IMR-90 (cell line): ENCODE results near the gene GTF2H4. TPM values are rescaled to one million over a fixed set of nuclear protein-coding genes. Genes with fewer than 3 reads are reported as not detected.
"Not testable (repeated sequence)": the region's sequence is repeated elsewhere in the genome, so short reads cannot be mapped to it uniquely, and the experiment has no call there.

ENCODE experiments used
- ATAC-seq: fragments of 200-7000 bp; cut with Tn5 transposase; 2 replicates; pipeline ENCODE4 v1.9.1; 2020; ENCODE audit warnings: low read depth, mild to moderate bottlenecking, moderate library complexity
- BruUV-seq: library from RNA; stranded (reverse); fragments of 400-500 nt; replicated peaks from 2 replicates; lab custom pipeline; 2021; lab: Mats Ljungman, UMichigan
- CTCF ChIA-PET: fragments of 300-600 bp; formaldehyde crosslinking; extraction: SDS; loops from one replicate; lab custom pipeline; 2021; ENCODE audit warnings: antibody characterized with exemption; lab: Yijun Ruan, JAX
- POLR2A ChIA-PET: fragments of 300-600 bp; sonication (Branson Sonifier 250); formaldehyde crosslinking; loops from one replicate; lab custom pipeline; 2022; ENCODE audit warnings: antibody characterized with exemption; ENCODE audit not compliant: unreplicated experiment; lab: Charles Lee
- DNase-seq: peaks from one replicate; pipeline ENCODE4 v3.0.0; 2013
- H2AFZ ChIP-seq: replicated peaks from 2 replicates; pipeline ENCODE3; 2013; ENCODE audit warnings: low read length, mild to moderate bottlenecking; ENCODE audit not compliant: poor library complexity
- H2AK5ac ChIP-seq: 2 replicates; pipeline ENCODE4 v1.6.1; 2013; ENCODE audit warnings: low read depth, low read length, inconsistent platforms
- H2AK9ac ChIP-seq: replicated peaks from 2 replicates; pipeline ENCODE3; 2013; ENCODE audit warnings: mild to moderate bottlenecking, low read depth, low read length, moderate library complexity; ENCODE audit not compliant: poor library complexity
- H2BK120ac ChIP-seq: 2 replicates; pipeline ENCODE4 v1.6.1; 2013; ENCODE audit warnings: low read depth, low read length, inconsistent platforms
- H2BK15ac ChIP-seq: 3 replicates; pipeline ENCODE4 v1.6.1; 2013; ENCODE audit warnings: low read depth, low read length, inconsistent platforms
- H2BK20ac ChIP-seq: 2 replicates; pipeline ENCODE4 v1.6.1; 2013; ENCODE audit warnings: low read depth, mild to moderate bottlenecking, inconsistent platforms, low read length, moderate library complexity
- H2BK5ac ChIP-seq: 2 replicates; pipeline ENCODE4 v1.6.1; 2013; ENCODE audit warnings: mild to moderate bottlenecking, low read depth, low read length, inconsistent platforms; ENCODE audit not compliant: poor library complexity, severe bottlenecking
- H3K14ac ChIP-seq: replicated peaks from 2 replicates; pipeline ENCODE4 v1.6.1; 2013; ENCODE audit warnings: low read depth, low read length, inconsistent platforms
- H3K18ac ChIP-seq: 2 replicates; pipeline ENCODE4 v1.6.1; 2013; ENCODE audit warnings: low read depth, low read length, control low read depth
- H3K23ac ChIP-seq: 2 replicates; pipeline ENCODE4 v1.6.1; 2013; ENCODE audit warnings: low read depth, low read length, inconsistent platforms
- H3K27ac ChIP-seq: 2 replicates; pipeline ENCODE4 v1.5.1; 2013; ENCODE audit warnings: mild to moderate bottlenecking, control low read depth, low read length; ENCODE audit not compliant: insufficient read depth
- H3K27me3 ChIP-seq: 2 replicates; pipeline ENCODE4 v1.6.1; 2013; ENCODE audit warnings: low read length; ENCODE audit not compliant: control insufficient read depth, insufficient read depth
- H3K36me3 ChIP-seq: 2 replicates; pipeline ENCODE4 v1.6.1; 2013; ENCODE audit warnings: low read length, mixed read lengths; ENCODE audit not compliant: control insufficient read depth, insufficient read depth
- H3K4ac ChIP-seq: 2 replicates; pipeline ENCODE4 v1.6.1; 2013; ENCODE audit warnings: low read depth, low read length, inconsistent platforms
- H3K4me1 ChIP-seq: 2 replicates; pipeline ENCODE4 v1.6.1; 2013; ENCODE audit warnings: low read length, mixed read lengths; ENCODE audit not compliant: control insufficient read depth, insufficient read depth
- H3K4me2 ChIP-seq: 2 replicates; pipeline ENCODE4 v1.6.1; 2013; ENCODE audit warnings: low read depth, mild to moderate bottlenecking, control low read depth, low read length, moderate library complexity
- H3K4me3 ChIP-seq: 2 replicates; pipeline ENCODE4 v1.5.1; 2013; ENCODE audit warnings: low read depth, mild to moderate bottlenecking, control low read depth, low read length, moderate library complexity; ENCODE audit not compliant: insufficient read depth
- H3K56ac ChIP-seq: 2 replicates; pipeline ENCODE4 v1.6.1; 2013; ENCODE audit warnings: low read length, inconsistent platforms; ENCODE audit not compliant: insufficient read depth; ENCODE audit errors: extremely low read depth
- H3K79me1 ChIP-seq, 2 experiments: 2 replicates each; pipeline ENCODE4 v1.6.1; 2013; ENCODE audit warnings: low read length in 2 of 2, inconsistent platforms in 1 of 2, low read depth in 1 of 2
- H3K9ac ChIP-seq: 2 replicates; pipeline ENCODE4 v1.6.1; 2013; ENCODE audit warnings: low read depth, low read length, control low read depth
- H3K9me1 ChIP-seq: 2 replicates; pipeline ENCODE4 v1.6.1; 2013; ENCODE audit warnings: low read length, inconsistent platforms; ENCODE audit not compliant: insufficient read depth
- H3K9me3 ChIP-seq: 2 replicates; pipeline ENCODE4 v1.6.1; 2013; ENCODE audit warnings: low read length; ENCODE audit not compliant: control insufficient read depth, insufficient read depth
- H4K20me1 ChIP-seq: 2 replicates; pipeline ENCODE4 v1.6.1; 2013; ENCODE audit warnings: low read length, inconsistent platforms; ENCODE audit not compliant: insufficient read depth
- H4K5ac ChIP-seq: 2 replicates; pipeline ENCODE4 v1.6.1; 2013; ENCODE audit warnings: mild to moderate bottlenecking, low read depth, low read length, control low read depth
- H4K8ac ChIP-seq, 2 experiments: 2 replicates each; pipeline ENCODE4 v1.6.1; 2013; ENCODE audit warnings: low read depth in 2 of 2, low read length in 2 of 2, control low read depth in 1 of 2, inconsistent platforms in 1 of 2
- H4K91ac ChIP-seq: 2 replicates; pipeline ENCODE4 v1.6.1; 2013; ENCODE audit warnings: low read depth, low read length, inconsistent platforms; ENCODE audit not compliant: insufficient read depth
- WGBS, 2 experiments: methylation state at CpG; one replicate each; pipeline versions ENCODE4 v1.1.5 to v1.1.7; 2013; ENCODE audit warnings: missing lambda C conversion rate in 2 of 2; ENCODE audit not compliant: insufficient read length in 1 of 2; ENCODE audit errors: extremely low coverage in 2 of 2; 5-methylcytosine and 5-hydroxymethylcytosine counted together
- dilution Hi-C: fragments of 300-500 bp; cut with HindIII; formaldehyde crosslinking; loops from one replicate; pipeline ENCODE4 v1.14.3; 2018; ENCODE audit warnings: low sequenced_read_pairs; ENCODE audit not compliant: unreplicated experiment
- in situ Hi-C: fragments of 300-500 bp; cut with MboI; formaldehyde crosslinking; loops from 3 replicates; pipeline ENCODE4 v1.14.3; 2019; ENCODE audit warnings: low sequenced_read_pairs, inconsistent platforms, mixed read lengths
- intact Hi-C: fragments of 100-400 bp; cut with micrococcal nuclease; formaldehyde crosslinking; loops from 2 replicates; pipeline ENCODE4 v1.10.0; 2022
- polyA plus RNA-seq, 3 experiments: library from polyadenylated mRNA; depleted of rRNA; stranded (reverse); fragments of >200 nt; gene quantifications; 2 replicates each; pipeline ENCODE4 v1.2.3, GENCODE V29; 2012; ENCODE audit warnings: low replicate concordance in 1 of 3
- total RNA-seq: library from RNA; depleted of rRNA; stranded (reverse); fragments of >200 nt; gene quantifications from 2 replicates; pipeline ENCODE4 v1.2.3, GENCODE V29; 2012

Gene GTF2H4
- total and polyA plus RNA-seq, 2 of the 4 experiments (the other 2 are of a cell fraction) = 13.4 to 30.8 TPM

DNA sequence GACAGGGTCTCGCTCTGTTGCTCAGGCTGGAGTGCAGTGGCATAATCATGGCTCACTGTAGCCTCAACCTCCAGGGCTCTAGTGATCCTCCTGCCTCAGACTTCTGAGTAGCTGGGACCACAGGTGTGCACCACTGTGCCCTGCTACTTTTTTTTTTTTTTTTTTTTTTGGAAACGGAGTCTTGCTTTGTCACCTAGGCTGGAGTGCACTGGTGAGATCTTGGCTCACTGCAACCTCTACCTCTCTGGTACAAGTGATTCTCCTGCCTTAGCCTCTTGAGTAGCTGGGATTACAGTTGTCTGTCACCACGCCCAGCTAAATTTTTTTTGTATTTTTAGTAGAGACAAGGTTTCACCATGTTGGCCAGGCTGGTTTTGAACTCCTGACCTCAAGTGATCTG is 19.1 kb downstream of the GTF2H4 start:
- H2AK9ac ChIP-seq, DNase-seq, H4K20me1 ChIP-seq, H4K8ac ChIP-seq, H3K4me2 ChIP-seq, H3K9ac ChIP-seq, H2BK5ac ChIP-seq, H3K56ac ChIP-seq, H3K4me3 ChIP-seq, BruUV-seq, H3K79me1 ChIP-seq, H2AFZ ChIP-seq, H3K27ac ChIP-seq, H3K27me3 ChIP-seq, in situ Hi-C loops, H3K23ac ChIP-seq, H4K5ac ChIP-seq, H2BK15ac ChIP-seq, H2AK5ac ChIP-seq, H2BK120ac ChIP-seq, H3K9me1 ChIP-seq, H3K18ac ChIP-seq, H2BK20ac ChIP-seq, dilution Hi-C loops, intact Hi-C loops, H3K4me1 ChIP-seq, POLR2A ChIA-PET, ATAC-seq, H3K9me3 ChIP-seq, H4K91ac ChIP-seq, H3K4ac ChIP-seq, H3K14ac ChIP-seq: not testable (repeated sequence)
- peaks cover 17% of the 10 kb centered on the region for H3K36me3 ChIP-seq
- CTCF ChIA-PET = interaction anchor here (1.2 to 2.8 kb wide), 3 partner anchors 12 to 144 kb away, joined by 3 to 12 read pairs (median 4); partner anchors contain the start of gene VARS2
- WGBS, 2 experiments = no CpG with 5 or more reads among the region's 3 CpGs
